Endothelial cell (in vitro differentiated cells): ENCODE measurements around the gene C6orf120. TPM values are rescaled to one million over a fixed set of nuclear protein-coding genes. Genes with fewer than 3 reads are reported as not detected.
A peak's percentile ranks its signal among the peaks of the same experiment; 100 is the strongest.

Experiments
- DNase-seq: peaks from one replicate; pipeline ENCODE4 v3.0.0; 2021; ENCODE audit warnings: low spot score
- H3K27ac Mint-ChIP-seq: one replicate; pipeline ENCODE4 v1.8.0; 2021; ENCODE audit warnings: mixed read lengths, inconsistent platforms; ENCODE audit not compliant: unreplicated experiment
- H3K27me3 Mint-ChIP-seq: one replicate; pipeline ENCODE4 v1.8.0; 2021; ENCODE audit warnings: mild to moderate bottlenecking, moderate library complexity, mixed read lengths, inconsistent platforms; ENCODE audit not compliant: unreplicated experiment
- H3K36me3 Mint-ChIP-seq: one replicate; pipeline ENCODE4 v1.8.0; 2021; ENCODE audit warnings: mild to moderate bottlenecking, low read depth, mixed read lengths, inconsistent platforms; ENCODE audit not compliant: unreplicated experiment
- H3K4me1 Mint-ChIP-seq: one replicate; pipeline ENCODE4 v1.8.0; 2021; ENCODE audit warnings: mild to moderate bottlenecking, mixed read lengths, inconsistent platforms; ENCODE audit not compliant: unreplicated experiment
- H3K4me3 Mint-ChIP-seq: one replicate; pipeline ENCODE4 v1.8.0; 2021; ENCODE audit warnings: mild to moderate bottlenecking, mixed read lengths, inconsistent platforms; ENCODE audit not compliant: unreplicated experiment
- H3K9me3 Mint-ChIP-seq: one replicate; pipeline ENCODE4 v1.8.0; 2021; ENCODE audit warnings: mixed read lengths, inconsistent platforms; ENCODE audit not compliant: unreplicated experiment
- CTCF ChIP-seq: fragments of 200-600 bp; sonication (generic); IDR thresholded peaks from one replicate; pipeline ENCODE4 v1.5.0; 2021; ENCODE audit warnings: antibody characterized with exemption; ENCODE audit not compliant: unreplicated experiment
- long read RNA-seq: library from polyadenylated mRNA; unstranded; transcript quantifications from one replicate; pipeline ENCODE4 v2.0.0, GENCODE V29; 2020; ENCODE audit not compliant: unreplicated experiment
- total RNA-seq: library from RNA; stranded (reverse); fragmentation: NEBNext Ultra II Directional; extraction: Animal tissue kit (Norgen Biotek cat#: 25700); gene quantifications from one replicate; pipeline ENCODE4 v1.2.1, GENCODE V29; 2021; ENCODE audit not compliant: unreplicated experiment

Gene C6orf120
- total RNA-seq, result 34.2 TPM
- long read RNA-seq, transcript C6orf120-201 (1 exons, 2,667 nt), result major isoform, 15 of 15 reads
- long read RNA-seq, partial matches to known transcripts, result 0 of 15 reads
- long read RNA-seq, other reads (novel, unspliced or antisense), result 0 of 15 reads

GRCh38 chr6:169701954-169702839 is at the start of gene C6orf120, which contains the start of gene WDR27:
Gene C6orf120 (plus strand): TSS chr6:169702126. CDS start chr6:169702460, 334 bp downstream.
Gene WDR27 (minus strand): TSS chr6:169702029. CDS start chr6:169689005, 13,024 bp downstream.
- peak; percentile 96 for DNase-seq
- no peak for TF ChIP-seq CTCF
- Mint-ChIP-seq H3K9me3 (no peaks in the 10 kb centered on the region), H3K4me1 (peaks cover 36% of the 10 kb centered on the region), H3K36me3 (peaks cover 17% of the 10 kb centered on the region), H3K4me3 (peak within 1 kb of the TSS; percentile 96), H3K27ac (peak within 1 kb of the TSS; percentile 92), H3K27me3 (peaks cover 12% of the 10 kb centered on the region)

- Mint-ChIP-seq H3K4me3 (no peak overlapping the region), H3K9me3 (no peaks in the 10 kb centered on the region), H3K36me3 (peaks cover 46% of the 10 kb centered on the region), H3K4me1 (no peaks in the 10 kb centered on the region), H3K27ac (no peak overlapping the region), H3K27me3 (peaks cover 6% of the 10 kb centered on the region)
- no peak for DNase-seq
- TF ChIP-seq CTCF, result no peak
These were observed 49.0 kb upstream of the C6orf120 start for GRCh38 chr6:169652896-169653295.

GRCh38 chr6:169653691-169654090 is 48.2 kb upstream of the C6orf120 start:
- Mint-ChIP-seq H3K9me3 (no peaks in the 10 kb centered on the region), H3K4me3 (no peak overlapping the region), H3K4me1 (no peaks in the 10 kb centered on the region), H3K27ac (no peak overlapping the region), H3K36me3 (peaks cover 49% of the 10 kb centered on the region), H3K27me3 (peaks cover 6% of the 10 kb centered on the region)
- no peak for TF ChIP-seq CTCF
- DNase-seq, result no peak

- H3K36me3 Mint-ChIP-seq, result peaks cover 54% of the 10 kb centered on the region
- peak overlapping the region; percentile 62 for H3K4me3 Mint-ChIP-seq
- no peaks in the 10 kb centered on the region for H3K4me1 Mint-ChIP-seq
- no peak for DNase-seq
- H3K27ac Mint-ChIP-seq, result no peak overlapping the region
- H3K27me3 Mint-ChIP-seq, result peaks cover 12% of the 10 kb centered on the region
- no peaks in the 10 kb centered on the region for H3K9me3 Mint-ChIP-seq
- TF ChIP-seq CTCF, result no peak
These were observed 47.1 kb upstream of the C6orf120 start for GRCh38 chr6:169654598-169655391.
